Stimulated activated CD8-positive, alpha-beta memory T cell treated with anti-CD3 and anti-CD28 coated beads, Interleukin-7, amount 100 ng/mL, for 48 hours (primary cell): ENCODE results near the gene S100A2.
"Not testable (repeated sequence)": the region's sequence is repeated elsewhere in the genome, so short reads cannot be mapped to it uniquely, and the experiment has no call there.

Experiments
- DNase-seq, 2 donors: peaks; one replicate each; pipeline ENCODE4 v3.0.0-alpha.2; 2020; ENCODE audit warnings: low read depth in 1 of 2; ENCODE audit errors: extremely low read depth in 1 of 2

S100A2 gene

DNA sequence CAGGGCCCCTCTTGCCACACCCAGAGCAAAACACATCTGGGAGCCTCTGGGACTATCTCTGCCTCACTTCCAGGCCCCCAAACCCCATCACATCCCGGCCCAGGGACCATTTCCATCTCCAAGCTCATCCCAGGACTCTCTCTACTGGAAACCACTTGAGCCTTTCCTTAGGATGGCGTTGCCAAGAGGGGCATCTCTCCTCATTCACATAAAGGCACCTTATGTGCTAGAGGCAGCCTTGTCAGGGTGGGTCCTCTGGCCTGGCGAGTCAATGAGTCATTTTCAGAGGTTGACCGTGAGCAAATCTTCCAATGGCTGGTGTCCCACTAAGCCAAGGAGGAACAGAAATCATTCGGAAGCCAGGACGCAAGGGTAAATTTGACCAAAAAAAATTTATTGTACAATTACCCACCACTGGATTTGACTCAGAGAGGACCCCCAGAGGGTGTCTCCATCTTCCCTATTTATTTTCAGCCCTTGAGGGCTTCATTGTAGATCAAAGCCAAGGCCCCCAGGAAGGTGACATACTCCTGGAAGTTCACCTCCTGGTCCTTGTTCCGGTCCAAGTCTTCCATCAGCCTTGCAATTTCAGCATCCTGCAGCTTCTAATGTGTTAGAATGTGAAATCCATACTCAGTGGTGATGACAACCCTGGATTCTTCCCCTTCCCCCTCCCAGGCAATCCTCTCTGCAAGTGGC lies 31.3 kb downstream of the S100A2 start:
- DNase-seq, result no peak

DNA sequence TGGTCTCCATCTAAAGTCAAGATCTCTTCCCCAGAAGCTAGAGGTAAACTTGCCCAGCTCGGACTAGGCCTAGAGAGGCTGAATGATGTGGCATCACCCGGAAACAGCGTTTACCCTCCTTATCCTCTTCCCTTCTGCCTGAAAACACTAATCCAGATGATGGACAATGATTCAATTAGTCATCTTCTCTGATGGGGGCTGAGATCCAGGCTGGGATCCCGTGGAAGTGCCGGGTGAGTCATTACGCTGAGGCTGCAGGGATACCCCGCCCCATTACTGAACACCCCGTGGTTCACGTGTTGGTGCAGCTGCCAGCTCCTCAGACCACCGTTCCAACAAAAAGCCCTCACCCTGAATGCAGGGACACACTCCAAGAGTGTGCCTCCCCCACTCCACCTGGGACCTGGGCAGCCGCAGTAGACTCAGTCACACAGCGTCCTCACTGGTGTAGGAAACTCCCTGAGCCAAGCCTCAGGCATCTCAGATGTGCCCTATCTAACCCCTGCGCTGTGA lies 31.9 kb downstream of the S100A2 start:
- no peak for DNase-seq

DNA sequence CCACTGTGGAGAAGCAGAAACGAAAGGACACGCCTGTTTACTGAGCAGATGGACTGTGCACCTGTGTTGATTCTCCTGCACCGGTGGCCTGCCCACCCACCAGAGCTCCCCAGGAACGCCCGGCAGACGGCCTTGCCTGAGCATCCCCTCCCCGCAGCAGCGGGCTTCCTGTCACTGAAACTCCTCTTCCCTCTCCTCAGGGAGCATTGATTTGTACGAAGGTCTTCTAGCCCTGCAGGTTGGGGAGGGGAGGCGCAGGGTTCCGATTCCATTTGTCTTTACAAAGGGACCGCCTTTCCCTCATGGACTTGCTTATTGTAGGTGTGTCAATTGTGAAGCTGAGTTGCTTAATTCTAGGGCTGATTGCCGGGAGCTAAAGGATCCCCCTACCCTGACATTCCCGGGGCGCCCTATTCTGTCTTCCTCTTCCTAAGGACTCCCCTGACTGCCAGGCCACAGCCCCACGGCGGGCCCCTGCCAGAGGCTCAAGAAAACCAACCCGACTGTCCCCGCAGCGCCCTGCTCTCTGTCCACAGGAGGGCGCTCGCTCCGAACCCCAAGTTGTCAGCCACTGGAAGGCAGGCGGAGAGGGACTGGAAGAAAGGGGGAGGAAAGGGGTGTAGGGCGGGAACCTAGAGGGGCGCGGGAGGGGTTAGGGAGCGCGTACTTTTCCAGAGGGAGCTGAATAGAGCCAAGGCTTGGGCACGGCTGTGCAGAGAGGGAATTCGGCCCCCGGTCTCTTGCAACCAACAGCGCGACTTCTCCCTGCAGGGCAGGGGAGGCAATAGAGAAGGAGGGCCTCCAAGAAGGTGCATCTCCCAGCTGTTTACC lies 32.7 kb downstream of the S100A2 start:
- DNase-seq, result peak in 1 of 2 donors; percentile 73

DNA sequence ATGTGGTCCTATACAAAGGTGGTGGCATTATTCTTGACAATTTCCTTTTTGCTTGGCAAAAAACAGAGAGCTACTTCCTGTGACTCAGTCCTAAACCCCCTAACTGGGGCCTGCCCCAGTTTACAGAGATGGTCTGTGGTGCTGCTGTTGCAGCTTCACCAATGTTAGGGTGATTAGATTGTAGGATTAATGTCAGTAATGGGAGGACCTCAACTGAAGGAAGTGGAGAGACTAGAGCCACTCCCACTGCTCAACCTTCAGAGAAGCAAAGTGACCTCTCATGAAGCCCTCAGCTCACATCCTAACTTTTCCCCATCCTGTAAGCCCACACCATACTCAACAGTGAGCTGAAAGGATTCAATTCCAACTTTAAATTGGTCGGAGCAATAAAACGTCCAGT lies 33.5 kb downstream of the S100A2 start:
- DNase-seq, result no peak

DNA sequence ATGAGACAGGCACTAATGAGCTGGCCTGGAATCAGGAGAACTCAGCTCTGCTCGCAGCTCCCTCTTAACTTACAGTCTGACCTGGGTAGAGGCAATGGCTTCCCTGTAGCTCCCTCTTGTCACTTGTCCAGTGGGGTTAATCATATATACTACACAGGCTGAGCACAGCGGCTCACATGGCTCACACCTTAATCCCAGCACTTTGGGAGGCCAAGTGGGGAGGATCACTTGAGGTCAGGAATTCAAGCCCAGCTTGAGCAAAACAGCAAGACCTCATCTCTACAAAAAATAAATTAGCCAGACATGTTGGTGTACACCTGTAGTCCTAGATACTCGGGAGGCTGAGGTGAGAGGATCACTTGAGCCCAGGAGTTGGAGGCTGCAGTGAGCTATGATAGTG lies 34.0 kb downstream of the S100A2 start:
- no peak for DNase-seq

DNA sequence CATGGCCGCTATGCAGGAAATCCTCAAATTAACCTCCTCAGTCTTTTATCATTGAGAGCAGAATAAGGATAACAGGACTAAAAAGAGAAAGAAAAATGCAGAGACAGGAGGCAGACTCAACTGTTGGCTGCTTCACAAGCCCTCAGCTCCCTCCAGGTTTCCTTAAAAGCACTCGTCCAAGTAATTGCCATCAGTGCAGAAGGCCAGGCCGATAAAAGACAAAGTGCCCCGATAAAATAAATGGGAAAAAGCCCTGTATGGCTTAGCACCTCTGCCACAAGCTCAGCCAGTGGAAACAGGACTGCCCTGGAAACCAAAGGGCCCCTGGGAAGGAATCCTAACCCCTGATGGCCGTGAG lies 38.0 kb downstream of the S100A2 start:
- DNase-seq, result no peak

DNA sequence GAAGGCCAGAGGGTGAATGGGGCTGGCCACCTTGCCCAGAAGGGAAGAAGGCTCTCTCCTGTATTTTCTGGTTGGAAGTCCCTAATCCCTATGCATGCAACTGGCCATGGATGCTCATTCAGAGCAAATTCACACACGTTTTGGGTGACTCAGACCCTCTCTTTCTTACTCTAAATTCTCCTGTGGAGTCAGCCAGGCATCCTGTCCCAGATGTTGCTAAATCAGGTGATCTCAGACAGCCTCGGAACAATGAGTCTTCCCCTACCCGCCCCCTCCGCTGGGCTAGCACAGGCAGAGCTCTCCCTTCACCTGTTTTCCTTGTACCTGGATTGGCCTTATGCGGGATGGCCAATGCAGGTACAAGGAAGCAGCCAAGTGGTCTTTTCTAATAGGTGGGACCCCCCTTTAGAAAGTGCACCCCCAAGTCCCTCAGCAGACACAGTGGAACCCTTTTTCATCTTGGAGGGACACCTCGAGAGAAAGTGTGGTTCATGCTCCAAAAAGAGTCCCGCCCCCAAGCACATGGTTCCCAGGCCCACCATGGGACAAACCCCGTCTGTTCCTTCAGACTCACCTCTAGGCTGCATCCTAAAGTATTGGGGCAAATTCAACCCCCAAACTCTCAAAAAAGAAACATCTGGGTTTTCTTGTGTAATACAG lies 38.5 kb downstream of the S100A2 start:
- no peak for DNase-seq

DNA sequence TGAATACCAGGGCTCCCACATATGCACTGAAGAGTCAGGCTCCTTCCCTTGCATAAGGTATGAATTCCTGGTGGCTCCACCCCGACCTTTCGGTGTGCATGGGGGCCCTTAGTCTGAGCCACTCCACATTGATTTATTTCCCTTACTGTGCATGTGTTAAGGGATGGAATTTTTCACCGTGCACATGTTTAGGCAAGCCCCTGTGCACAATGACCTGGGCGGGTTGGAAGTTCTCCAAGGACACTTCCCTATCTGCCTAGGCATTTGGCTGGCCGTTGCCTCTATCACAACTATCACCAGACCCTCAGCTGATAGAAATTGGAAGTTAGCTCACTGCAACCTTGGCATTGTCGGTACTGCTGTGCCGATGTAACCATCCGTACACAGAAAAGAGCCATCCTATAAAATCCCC lies 39.5 kb downstream of the S100A2 start:
- DNase-seq, result no peak

DNA sequence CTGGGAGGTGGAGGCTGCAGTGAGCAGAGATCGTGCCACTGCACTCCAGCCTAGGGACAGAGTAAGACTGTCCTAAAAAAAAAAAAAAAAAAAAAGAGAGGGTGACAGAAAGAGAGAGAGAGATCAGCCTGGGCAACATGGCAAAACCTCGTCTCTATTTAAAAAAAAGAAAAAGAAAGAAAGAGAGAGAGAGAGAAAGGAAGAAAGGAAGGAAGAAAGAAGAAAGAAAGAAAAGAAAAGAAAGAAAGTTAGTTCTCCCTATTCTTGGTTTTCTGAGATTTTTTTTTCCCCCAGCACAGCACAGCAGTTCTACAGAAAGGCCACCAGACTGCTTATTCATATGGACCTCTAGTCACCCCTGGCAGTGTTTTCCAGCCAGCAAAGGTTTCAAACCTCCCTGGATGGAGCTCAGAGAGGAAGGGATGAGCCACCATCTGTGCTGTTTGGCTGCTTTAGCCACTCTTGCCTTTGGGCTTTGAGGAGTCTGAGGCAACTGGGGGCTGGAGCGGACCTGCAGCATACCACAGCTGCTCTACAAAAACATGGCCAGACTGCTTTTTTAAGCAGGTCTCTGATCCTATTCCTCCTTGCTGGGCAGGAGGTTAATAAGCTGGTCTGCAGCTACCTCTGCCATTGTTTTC lies 40.4 kb downstream of the S100A2 start:
- no peak for DNase-seq

DNA sequence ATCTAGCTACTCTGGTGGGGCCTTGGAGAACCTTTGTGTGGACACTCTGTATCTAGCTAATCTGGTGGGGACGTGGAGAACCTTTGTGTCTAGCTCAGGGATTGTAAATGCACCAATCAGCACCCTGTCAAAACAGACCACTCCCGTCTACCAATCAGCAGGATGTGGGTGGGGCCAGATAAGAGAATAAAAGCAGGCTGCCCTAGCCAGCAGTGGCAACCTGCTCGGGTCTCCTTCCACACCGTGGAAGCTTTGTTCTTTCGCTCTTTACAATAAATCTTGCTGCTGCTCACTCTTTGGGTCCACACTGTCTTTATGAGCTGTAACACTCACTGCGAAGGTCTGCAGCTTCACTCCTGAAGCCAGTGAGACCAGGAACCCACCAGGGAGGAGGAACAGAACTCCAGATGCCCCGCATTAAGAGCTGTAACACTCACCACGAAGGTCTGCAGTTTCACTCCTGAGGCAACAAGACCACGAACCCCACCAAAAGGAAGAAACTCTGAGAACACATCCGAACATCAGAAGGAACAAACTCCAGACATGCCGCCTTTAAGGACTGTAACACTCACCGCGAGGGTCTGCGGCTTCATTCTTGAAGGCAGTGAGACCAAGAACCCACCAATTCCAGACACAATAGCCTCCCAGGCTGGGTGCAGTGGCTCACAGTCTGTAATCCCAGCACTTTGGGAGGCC lies 43.1 kb downstream of the S100A2 start:
- DNase-seq, result not testable (repeated sequence)

DNA sequence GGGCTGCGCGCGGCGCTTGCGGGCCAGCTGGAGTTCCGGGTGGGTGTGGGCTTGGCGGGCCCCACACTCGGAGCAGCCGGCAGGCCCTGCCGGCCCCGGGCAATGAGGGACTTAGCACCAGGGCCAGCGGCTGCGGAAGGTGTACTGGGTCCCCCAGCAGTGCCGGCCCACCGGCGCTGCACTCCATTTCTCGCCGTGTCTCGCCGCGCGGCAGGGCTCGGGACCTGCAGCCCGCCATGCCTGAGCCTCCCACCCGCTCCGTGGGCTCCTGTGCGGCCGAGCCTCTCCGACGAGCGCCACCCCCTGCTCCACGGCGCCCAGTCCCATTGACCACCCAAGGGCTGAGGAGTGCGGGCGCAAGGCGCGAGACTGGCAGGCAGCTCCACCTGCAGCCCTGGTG lies 43.8 kb downstream of the S100A2 start:
- not testable (repeated sequence) for DNase-seq

DNA sequence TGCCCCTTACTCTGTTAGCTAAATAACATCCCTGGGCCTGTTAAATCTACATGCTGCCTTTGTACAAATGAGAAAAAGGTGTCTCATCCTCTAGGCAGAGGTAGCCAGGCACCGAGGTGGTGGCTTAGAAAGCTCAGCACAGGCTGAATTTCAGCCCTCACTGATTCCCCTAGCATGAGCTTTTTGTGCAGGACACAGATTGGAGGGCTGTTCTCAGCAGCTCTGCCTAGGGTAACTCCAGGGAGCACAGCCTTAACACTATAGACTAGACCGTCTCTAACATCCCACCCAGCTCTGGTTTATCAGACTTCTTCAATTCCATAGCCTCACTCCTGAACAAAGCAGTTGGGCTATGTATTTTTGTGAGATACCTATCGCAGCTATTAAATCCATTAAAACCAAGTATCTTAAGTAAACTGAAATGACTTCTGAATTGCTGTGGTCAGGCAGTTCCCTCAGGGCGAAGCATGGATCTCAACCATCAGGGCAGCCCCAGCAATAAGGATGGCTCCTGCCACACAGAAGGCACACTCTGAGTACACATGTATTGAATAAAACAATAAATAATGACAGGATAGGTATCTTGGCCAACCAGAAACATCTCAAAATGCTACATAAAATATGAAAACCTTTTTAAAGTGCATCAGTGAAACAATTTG lies 44.7 kb downstream of the S100A2 start:
- no peak for DNase-seq

DNA sequence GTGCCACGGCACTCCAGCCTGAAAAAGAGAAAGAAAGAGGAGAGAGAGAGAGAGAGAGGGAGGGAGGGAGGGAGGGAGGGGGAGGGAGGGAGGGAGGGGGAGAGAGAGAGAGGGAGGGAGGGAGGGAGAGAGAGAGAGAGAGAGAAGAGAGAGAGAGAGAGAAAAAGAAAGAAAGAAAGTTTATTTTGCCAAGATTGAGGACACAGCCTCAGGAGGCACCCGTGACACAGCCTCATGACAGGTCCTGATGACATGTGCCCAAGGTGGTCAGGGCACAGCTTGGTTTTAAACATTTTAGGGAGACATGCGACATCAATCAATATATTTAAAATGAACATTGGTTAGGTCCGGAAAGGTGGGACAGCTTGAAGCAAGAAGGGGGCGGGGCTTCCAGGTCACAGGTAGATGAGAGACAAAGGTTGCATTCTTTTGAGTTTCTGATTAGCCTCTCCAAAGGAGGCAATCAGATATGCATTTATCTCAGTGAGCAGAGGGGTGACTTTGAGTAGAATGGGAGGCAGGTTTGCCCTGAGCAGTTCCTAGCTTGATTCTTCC lies 45.4 kb downstream of the S100A2 start:
- not testable (repeated sequence) for DNase-seq

DNA sequence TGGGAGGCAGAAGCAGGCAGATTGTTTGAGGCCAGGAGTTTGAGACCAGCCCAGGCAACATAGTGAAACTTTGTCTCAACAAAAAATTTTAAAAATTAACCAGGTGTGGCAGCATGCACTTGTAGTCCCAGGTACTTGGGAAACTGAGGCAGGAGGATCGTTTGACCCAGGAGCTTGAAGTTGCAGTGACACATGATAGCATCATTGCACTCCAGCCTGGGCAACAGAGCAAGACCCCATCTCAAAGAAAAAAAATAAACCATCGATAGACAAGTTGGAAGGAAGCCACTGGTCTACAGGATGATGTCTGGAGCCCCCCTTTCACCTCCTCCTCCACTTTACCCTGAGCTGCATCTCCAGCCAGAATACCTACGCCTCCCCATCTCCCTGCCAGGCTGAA lies 46.4 kb downstream of the S100A2 start:
- DNase-seq, result no peak

DNA sequence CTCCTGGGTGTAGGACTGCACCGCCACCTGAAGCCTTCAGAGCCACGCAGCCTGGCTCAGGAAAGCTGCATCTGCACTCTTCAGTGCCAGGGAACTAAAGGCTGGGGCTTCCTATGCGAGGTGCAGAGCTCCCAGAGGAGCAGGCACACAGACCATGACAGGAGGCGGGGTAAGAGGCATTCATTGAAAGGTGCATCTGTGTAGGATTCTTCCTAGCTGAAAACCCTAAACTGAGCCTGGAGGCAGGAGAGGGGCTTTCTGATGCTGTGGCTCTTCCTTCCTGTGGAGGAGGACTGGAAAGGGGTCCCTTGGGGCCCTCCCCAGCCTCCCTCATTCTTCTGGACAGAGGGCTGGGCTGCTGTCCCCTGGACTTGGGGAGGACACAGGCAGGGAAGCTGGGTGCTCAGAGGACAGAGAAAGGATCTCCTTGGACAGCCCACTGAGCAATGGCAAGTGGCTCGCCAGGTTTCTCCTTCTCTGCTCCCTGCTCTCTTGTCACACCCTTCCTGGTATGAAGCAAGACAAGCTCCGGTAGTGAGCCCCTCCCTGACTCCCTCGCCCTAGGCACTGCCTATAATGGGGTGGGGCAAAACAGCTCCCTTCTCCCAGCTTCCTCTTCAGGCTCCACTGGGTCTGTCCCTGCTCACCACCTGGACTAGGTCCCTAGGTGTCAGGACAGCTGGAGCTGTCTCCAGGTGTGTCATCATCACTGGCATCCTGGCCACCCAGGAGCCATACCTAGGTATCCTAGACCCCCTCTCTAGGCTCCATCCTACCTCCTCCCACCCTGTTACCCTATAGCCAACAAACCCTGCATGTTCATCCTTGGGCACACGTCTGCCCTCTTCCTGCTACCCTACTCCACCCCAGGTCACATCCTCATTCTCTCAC lies 49.9 kb downstream of the S100A2 start:
- DNase-seq, result no peak

DNA sequence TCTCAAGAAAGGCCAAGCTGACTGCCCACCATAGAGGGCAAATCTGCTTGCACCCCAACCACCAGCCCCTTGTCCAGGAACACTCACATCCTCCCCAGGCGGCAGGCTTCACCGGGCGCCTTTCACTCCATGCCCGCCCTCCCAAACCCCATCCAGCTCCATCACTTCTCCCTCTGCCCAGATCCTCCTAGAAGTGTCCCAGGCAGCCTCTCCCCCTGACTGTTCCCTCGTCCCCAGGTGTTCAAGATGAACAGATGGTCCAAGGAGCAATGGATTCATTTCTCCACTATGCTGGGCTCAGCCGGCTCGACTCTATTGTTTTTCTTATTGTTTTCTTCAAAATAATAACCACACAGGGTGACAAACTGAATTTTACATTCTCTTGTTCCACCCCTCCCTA lies 52.0 kb downstream of the S100A2 start:
- DNase-seq, result no peak

DNA sequence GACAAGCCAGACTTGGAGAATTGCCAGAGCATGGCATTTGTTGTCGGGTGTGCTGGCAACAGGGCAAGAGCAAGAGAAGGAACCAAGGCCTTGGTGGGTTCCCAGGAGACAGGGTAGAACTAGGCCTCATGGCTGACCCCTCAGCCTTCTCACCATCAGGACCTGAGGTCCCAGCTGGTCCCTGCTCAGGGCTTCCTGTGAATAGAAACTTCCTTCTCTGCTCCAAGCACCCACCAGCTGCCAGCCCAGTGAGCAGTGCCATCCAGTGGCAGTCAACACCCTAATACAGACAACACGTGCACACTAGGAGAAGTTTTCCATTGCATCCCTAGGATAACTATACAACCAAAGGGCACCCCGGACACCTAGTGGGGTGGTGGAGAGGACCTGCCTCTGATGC lies 52.6 kb downstream of the S100A2 start:
- DNase-seq, result no peak
